GM12878 (cell line): ENCODE results near the gene UNC119B. TPM values are rescaled to one million over a fixed set of nuclear protein-coding genes. Genes with fewer than 3 reads are reported as not detected.

Experiments used
- BACH1 ChIP-seq: fragments of 450-650 bp; IDR thresholded peaks from 2 replicates; pipeline ENCODE4 v1.6.1; 2017; ENCODE audit warnings: mild to moderate bottlenecking, borderline replicate concordance
- BHLHE40 ChIP-seq, 2 experiments: fragments of 450-650 bp in 1 of 2; IDR thresholded peaks; 2 replicates each; pipeline ENCODE4 v1.6.1; 2011 to 2017; ENCODE audit warnings: low read depth in 2 of 2, borderline replicate concordance in 1 of 2, improper control_type of control experiment in 1 of 2, low read length in 1 of 2, mild to moderate bottlenecking in 1 of 2
- CBX5 ChIP-seq: sonication (generic); IDR thresholded peaks from 2 replicates; pipeline ENCODE4 v1.6.1; 2016; ENCODE audit warnings: low read depth, moderate library complexity, mild to moderate bottlenecking, inconsistent platforms
- CHD4 ChIP-seq: fragments of 200-600 bp; sonication (generic); IDR thresholded peaks from 2 replicates; pipeline ENCODE4 v1.6.1; 2016; ENCODE audit warnings: mild to moderate bottlenecking
- CREB1 ChIP-seq: IDR thresholded peaks from 2 replicates; pipeline ENCODE4 v1.6.1; 2012; ENCODE audit warnings: low read depth, mild to moderate bottlenecking, inconsistent platforms
- CTCF ChIP-seq, 3 experiments: IDR thresholded peaks in 2 of 3; conservative IDR thresholded peaks in 1 of 3; 2 replicates each; pipeline ENCODE4 v1.5.1; 2011; ENCODE audit warnings: low read depth in 3 of 3, low read length in 3 of 3, mild to moderate bottlenecking in 3 of 3, control low read depth in 2 of 3, moderate library complexity in 2 of 3, inconsistent platforms in 1 of 3, mixed read lengths in 1 of 3; ENCODE audit not compliant: control insufficient read depth in 2 of 3, insufficient read depth in 1 of 3; ENCODE audit errors: extremely low read depth in 1 of 3
- EGR1 ChIP-seq, 2 experiments: IDR thresholded peaks; 1 replicate in 1 of 2; 2 replicates in 1 of 2; pipeline ENCODE4 v1.6.1; 2011 to 2012; ENCODE audit warnings: low read depth in 2 of 2, low read length in 2 of 2, borderline replicate concordance in 1 of 2, mild to moderate bottlenecking in 1 of 2, moderate library complexity in 1 of 2
- HDGF ChIP-seq: fragments of 450-650 bp; IDR thresholded peaks from 2 replicates; pipeline ENCODE4 v1.6.1; 2016; ENCODE audit warnings: antibody characterized with exemption
- IRF5 ChIP-seq: fragments of 450-650 bp; IDR thresholded peaks from 2 replicates; pipeline ENCODE4 v1.6.1; 2017; ENCODE audit warnings: borderline replicate concordance
- MAX ChIP-seq: IDR thresholded peaks from 2 replicates; pipeline ENCODE4 v1.6.1; 2012; ENCODE audit warnings: low read depth, low read length, improper control_type of control experiment
- NFIC ChIP-seq: IDR thresholded peaks from 2 replicates; pipeline ENCODE4 v1.6.1; 2012; ENCODE audit warnings: low read depth, mild to moderate bottlenecking, inconsistent platforms, low read length, moderate library complexity
- NFXL1 ChIP-seq: fragments of 450-650 bp; IDR thresholded peaks from 2 replicates; pipeline ENCODE4 v1.6.1; 2017; ENCODE audit warnings: antibody characterized with exemption, mild to moderate bottlenecking, borderline replicate concordance
- NR2C1 ChIP-seq: fragments of 450-650 bp; IDR thresholded peaks from 2 replicates; pipeline ENCODE4 v1.6.1; 2017; ENCODE audit warnings: antibody characterized with exemption, mild to moderate bottlenecking, moderate library complexity
- NR2C2 ChIP-seq: IDR thresholded peaks from 2 replicates; pipeline ENCODE4 v1.6.1; 2011; ENCODE audit warnings: borderline replicate concordance, low read depth; ENCODE audit not compliant: control insufficient read depth, insufficient read length
- POLR2A ChIP-seq: IDR thresholded peaks from 2 replicates; pipeline ENCODE4 v1.6.1; 2011; ENCODE audit warnings: low read depth, mild to moderate bottlenecking, low read length
- RAD51 ChIP-seq: fragments of 450-650 bp; IDR thresholded peaks from 2 replicates; pipeline ENCODE4 v1.6.1; 2016; ENCODE audit warnings: moderate library complexity, mild to moderate bottlenecking, inconsistent platforms
- RB1 ChIP-seq: fragments of 450-650 bp; formaldehyde crosslinking; IDR thresholded peaks from 2 replicates; pipeline ENCODE4 v1.6.1; 2017; ENCODE audit warnings: mild to moderate bottlenecking, borderline replicate concordance
- RBBP5 ChIP-seq: fragments of 200-600 bp; sonication (generic); conservative IDR thresholded peaks from 2 replicates; pipeline ENCODE4 v1.6.1; 2016
- SMAD5 ChIP-seq: IDR thresholded peaks from 2 replicates; pipeline ENCODE4 v1.6.1; 2016; ENCODE audit warnings: antibody characterized with exemption, low read depth
- SP1 ChIP-seq: IDR thresholded peaks from one replicate; pipeline ENCODE4 v1.6.1; 2011; ENCODE audit warnings: low read depth, low read length
- TCF7 ChIP-seq: IDR thresholded peaks from 2 replicates; pipeline ENCODE4 v1.6.1; 2014; ENCODE audit warnings: antibody characterized with exemption, borderline replicate concordance
- USF1 ChIP-seq: IDR thresholded peaks from 2 replicates; pipeline ENCODE4 v1.6.1; 2011; ENCODE audit warnings: borderline replicate concordance, low read depth, mild to moderate bottlenecking, moderate library complexity, mixed read lengths, low read length; ENCODE audit not compliant: insufficient read depth; ENCODE audit errors: extremely low read length
- ZBTB4 ChIP-seq: fragments of 450-650 bp; formaldehyde crosslinking; IDR thresholded peaks from 2 replicates; pipeline ENCODE4 v1.4.0; 2022; ENCODE audit warnings: mild to moderate bottlenecking, moderate library complexity
- polyA plus RNA-seq, 11 experiments: library from polyadenylated mRNA; depleted of rRNA in 4 of 11; unstranded in 6 of 11; stranded (reverse) in 5 of 11; fragments of >200 nt; fragmentation: Nextera tagmentation in 4 of 11; fragmentation: Illumina TruSeq in 1 of 11; extraction: Ambion mirVana in 4 of 11; extraction: Trizol in 1 of 11; gene quantifications; 1 replicate in 1 of 11; 2 replicates in 10 of 11; pipeline versions ENCODE4 v1.2.1 to v1.2.3, GENCODE V29; 2011 to 2016; ENCODE audit warnings: inconsistent platforms in 2 of 11, missing spikeins in 2 of 11, low read depth in 1 of 11
- total RNA-seq, 4 experiments: library from RNA; depleted of rRNA in 3 of 4; stranded (reverse); fragments of >200 nt in 3 of 4; fragmentation: Illumina TruSeq in 1 of 4; extraction: Trizol in 1 of 4; gene quantifications; 2 replicates each; pipeline versions ENCODE4 v1.2.1 to v1.2.3, GENCODE V29; 2013 to 2021

The UNC119B gene
- total and polyA plus RNA-seq, 10 of the 15 experiments (the other 5 are each of a cell fraction or from before 2014, with no cell fraction given) = 4.3 to 31.5 (median 10.5) TPM

GRCh38 chr12:120725659-120726509 lies 15.6 kb downstream of the UNC119B start, which contains the start of gene ACADS (continued):
- 0 out of 2 replicates have a peak, but pooled peaks have one; percentile 42 for TF ChIP-seq CREB1
- TF ChIP-seq IRF5 = no peak
- TF ChIP-seq BHLHE40 (IDR thresholded peaks at IDR 0.05; ENCODE audit: borderline replicate concordance in 1 of 2, low read depth in 2 of 2, low read length in 1 of 2) = peak in 1 of 2 experiments; percentile 45; a peak in 1 of 4 replicates
- TF ChIP-seq HDGF = no peak
- TF ChIP-seq MAX = no peak
- no peak for TF ChIP-seq RAD51
- TF ChIP-seq ZBTB4 (CRISPR knock-in tag) = no peak
- no peak for TF ChIP-seq NR2C1
- no peak for TF ChIP-seq CTCF (IDR thresholded peaks at IDR 0.05 in 2 of 3, conservative IDR thresholded peaks at IDR 0.05 in 1 of 3; ENCODE audit: control insufficient read depth in 2 of 3, extremely low read depth in 1 of 3, insufficient read depth in 1 of 3, low read depth in 3 of 3, low read length in 3 of 3)
- TF ChIP-seq SMAD5 = no peak
- no peak for TF ChIP-seq NFXL1
- TF ChIP-seq POLR2A = peak; percentile 91
- no peak for TF ChIP-seq NFIC
- no peak for TF ChIP-seq CHD4
- TF ChIP-seq NR2C2 = no peak
- no peak for TF ChIP-seq RBBP5
- TF ChIP-seq EGR1 (IDR thresholded peaks at IDR 0.05; ENCODE audit: borderline replicate concordance in 1 of 2, low read depth in 2 of 2, low read length in 2 of 2) = no peak
- no peak for TF ChIP-seq TCF7
- no peak for TF ChIP-seq CBX5
- TF ChIP-seq RB1 = no peak
- TF ChIP-seq SP1 = no peak
- TF ChIP-seq BACH1 = no peak; the same call in 1 of the 2 replicates
- TF ChIP-seq USF1 = no peak
